Keratinocyte (primary cell): ENCODE data around the gene CXorf66.

ENCODE experiments used
- EZH2 ChIP-seq: IDR thresholded peaks from one replicate; pipeline ENCODE4 v1.6.1; 2012; ENCODE audit warnings: inconsistent platforms, mild to moderate bottlenecking, low read length, moderate library complexity
- TF ChIP-seq, protein P1 (sequence below), 3 experiments: IDR thresholded peaks in 1 of 3; conservative IDR thresholded peaks in 1 of 3; optimal IDR thresholded peaks in 1 of 3; 2 replicates in 2 of 3; 3 replicates in 1 of 3; pipeline versions ENCODE3 to v1.5.1; 2011; ENCODE audit warnings: low read length in 3 of 3, mild to moderate bottlenecking in 3 of 3, moderate library complexity in 2 of 3, control low read depth in 1 of 3, inconsistent platforms in 1 of 3; ENCODE audit not compliant: insufficient read depth in 2 of 3; ENCODE audit errors: extremely low read depth in 1 of 3

DNA sequence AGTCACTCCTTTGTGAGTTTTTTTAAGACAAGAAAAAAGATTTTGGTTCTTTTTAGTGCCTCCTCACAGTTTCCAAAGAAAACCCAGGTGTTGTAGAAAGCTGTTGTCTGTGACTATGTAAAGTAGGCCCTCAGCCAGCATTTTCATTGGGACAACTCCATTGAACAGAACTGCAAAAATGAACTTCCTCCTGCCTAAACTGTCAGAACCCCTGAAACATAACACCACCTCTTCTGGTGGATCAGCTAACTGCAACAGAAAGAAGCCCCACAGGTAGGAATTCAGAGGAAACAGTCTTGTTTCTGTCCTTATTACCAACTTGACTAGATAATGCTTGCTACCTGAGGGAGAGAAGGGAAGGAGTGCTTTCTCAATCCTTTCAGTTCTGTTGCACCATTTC lies 29.1 kb downstream of the CXorf66 start:
- TF ChIP-seq, protein P1, sequence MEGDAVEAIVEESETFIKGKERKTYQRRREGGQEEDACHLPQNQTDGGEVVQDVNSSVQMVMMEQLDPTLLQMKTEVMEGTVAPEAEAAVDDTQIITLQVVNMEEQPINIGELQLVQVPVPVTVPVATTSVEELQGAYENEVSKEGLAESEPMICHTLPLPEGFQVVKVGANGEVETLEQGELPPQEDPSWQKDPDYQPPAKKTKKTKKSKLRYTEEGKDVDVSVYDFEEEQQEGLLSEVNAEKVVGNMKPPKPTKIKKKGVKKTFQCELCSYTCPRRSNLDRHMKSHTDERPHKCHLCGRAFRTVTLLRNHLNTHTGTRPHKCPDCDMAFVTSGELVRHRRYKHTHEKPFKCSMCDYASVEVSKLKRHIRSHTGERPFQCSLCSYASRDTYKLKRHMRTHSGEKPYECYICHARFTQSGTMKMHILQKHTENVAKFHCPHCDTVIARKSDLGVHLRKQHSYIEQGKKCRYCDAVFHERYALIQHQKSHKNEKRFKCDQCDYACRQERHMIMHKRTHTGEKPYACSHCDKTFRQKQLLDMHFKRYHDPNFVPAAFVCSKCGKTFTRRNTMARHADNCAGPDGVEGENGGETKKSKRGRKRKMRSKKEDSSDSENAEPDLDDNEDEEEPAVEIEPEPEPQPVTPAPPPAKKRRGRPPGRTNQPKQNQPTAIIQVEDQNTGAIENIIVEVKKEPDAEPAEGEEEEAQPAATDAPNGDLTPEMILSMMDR (optimal IDR thresholded peaks at IDR 0.05 in 1 of 3, IDR thresholded peaks at IDR 0.05 in 1 of 3, conservative IDR thresholded peaks at IDR 0.05 in 1 of 3; ENCODE audit: extremely low read depth in 1 of 3, insufficient read depth in 2 of 3, low read length in 3 of 3) = no peak
- no peak for TF ChIP-seq EZH2
